ENCODE results near the gene AMOTL1. TPM values are rescaled to one million over a fixed set of nuclear protein-coding genes. Genes with fewer than 3 reads are reported as not detected.
A peak's percentile ranks its signal among the peaks of the same experiment; 100 is the strongest.

Gene AMOTL1
- total RNA-seq, 1 donor from 2014 or later, result 5.9 TPM

GRCh38 chr11:94768602-94769541 lies 716 bp downstream of the AMOTL1 start:
- Mint-ChIP-seq H3K27ac (peak overlapping the region; percentile 32), H3K4me1 (peaks cover 9% of the 10 kb centered on the region), H3K36me3 (ENCODE audit: low read depth) (no peaks in the 10 kb centered on the region), H3K9me3 (no peaks in the 10 kb centered on the region), H3K4me3 (peak overlapping the region; percentile 84), H3K27me3 (peaks cover 46% of the 10 kb centered on the region)
- intact Hi-C loops (cut with micrococcal nuclease), result loop anchor here (2.0 to 10.0 kb wide), 3 partner anchors 28 to 224 kb away; partner anchors contain the start of gene FUT4
- DNase-seq, result peak; percentile 68

- intact Hi-C loops (cut with micrococcal nuclease), result loop anchor here (2.0 to 10.0 kb wide), 3 partner anchors 29 to 225 kb away; partner anchors contain the start of gene FUT4
- H3K4me1 Mint-ChIP-seq, result peaks cover 9% of the 10 kb centered on the region
- H3K27ac Mint-ChIP-seq, result no peak overlapping the region
- no peaks in the 10 kb centered on the region for H3K36me3 Mint-ChIP-seq (ENCODE audit: low read depth)
- peaks cover 44% of the 10 kb centered on the region for H3K27me3 Mint-ChIP-seq
- peak overlapping the region; percentile 84 for H3K4me3 Mint-ChIP-seq
- H3K9me3 Mint-ChIP-seq, result no peaks in the 10 kb centered on the region
- no peak for DNase-seq
Observed at GRCh38 chr11:94769880-94770279, 1.7 kb downstream of the AMOTL1 start.

GRCh38 chr11:94770563-94771120 lies 2.5 kb downstream of the AMOTL1 start:
- intact Hi-C loops (cut with micrococcal nuclease), result no loop called here
- H3K36me3 Mint-ChIP-seq (ENCODE audit: low read depth), result no peaks in the 10 kb centered on the region
- H3K27me3 Mint-ChIP-seq, result peaks cover 42% of the 10 kb centered on the region
- peaks cover 9% of the 10 kb centered on the region for H3K4me1 Mint-ChIP-seq
- H3K9me3 Mint-ChIP-seq, result no peaks in the 10 kb centered on the region
- DNase-seq, result no peak
- no peak overlapping the region for H3K27ac Mint-ChIP-seq
- peak overlapping the region; percentile 0 for H3K4me3 Mint-ChIP-seq

GRCh38 chr11:94771390-94771789 lies 3.2 kb downstream of the AMOTL1 start:
- intact Hi-C loops (cut with micrococcal nuclease), result no loop called here

GRCh38 chr11:94771951-94772350 lies 3.8 kb downstream of the AMOTL1 start:
- Mint-ChIP-seq H3K36me3 (ENCODE audit: low read depth) (no peaks in the 10 kb centered on the region), H3K27me3 (peaks cover 42% of the 10 kb centered on the region)
- intact Hi-C loops (cut with micrococcal nuclease), result no loop called here

More at GRCh38 chr11:94771390-94771789, 3.2 kb downstream of the AMOTL1 start:
- no peaks in the 10 kb centered on the region for H3K9me3 Mint-ChIP-seq
- H3K4me3 Mint-ChIP-seq, result no peak overlapping the region
- peaks cover 42% of the 10 kb centered on the region for H3K27me3 Mint-ChIP-seq
- no peak overlapping the region for H3K27ac Mint-ChIP-seq
- peaks cover 13% of the 10 kb centered on the region for H3K4me1 Mint-ChIP-seq
- no peak for DNase-seq
- no peaks in the 10 kb centered on the region for H3K36me3 Mint-ChIP-seq (ENCODE audit: low read depth)

GRCh38 chr11:94773842-94774241 lies 5.7 kb downstream of the AMOTL1 start:
- Mint-ChIP-seq H3K4me1 (peaks cover 10% of the 10 kb centered on the region), H3K27me3 (peaks cover 38% of the 10 kb centered on the region), H3K4me3 (no peak overlapping the region), H3K9me3 (no peaks in the 10 kb centered on the region), H3K27ac (no peak overlapping the region), H3K36me3 (ENCODE audit: low read depth) (no peaks in the 10 kb centered on the region)
- no peak for DNase-seq
- intact Hi-C loops (cut with micrococcal nuclease), result no loop called here

More at GRCh38 chr11:94771951-94772350, 3.8 kb downstream of the AMOTL1 start:
- Mint-ChIP-seq H3K27ac (no peak overlapping the region), H3K4me1 (peaks cover 13% of the 10 kb centered on the region), H3K9me3 (no peaks in the 10 kb centered on the region), H3K4me3 (no peak overlapping the region)
- DNase-seq, result no peak

- Mint-ChIP-seq H3K9me3 (no peaks in the 10 kb centered on the region), H3K27me3 (peaks cover 36% of the 10 kb centered on the region), H3K4me3 (no peak overlapping the region), H3K4me1 (peaks cover 8% of the 10 kb centered on the region), H3K27ac (no peak overlapping the region), H3K36me3 (ENCODE audit: low read depth) (no peaks in the 10 kb centered on the region)
- no peak for DNase-seq
- intact Hi-C loops (cut with micrococcal nuclease), result no loop called here
Observed at GRCh38 chr11:94774345-94774744, 6.2 kb downstream of the AMOTL1 start.

- peaks cover 22% of the 10 kb centered on the region for H3K27me3 Mint-ChIP-seq
- no peaks in the 10 kb centered on the region for H3K9me3 Mint-ChIP-seq
- H3K4me3 Mint-ChIP-seq, result no peak overlapping the region
- DNase-seq, result no peak
- intact Hi-C loops (cut with micrococcal nuclease), result no loop called here
- H3K36me3 Mint-ChIP-seq (ENCODE audit: low read depth), result no peaks in the 10 kb centered on the region
- peaks cover 13% of the 10 kb centered on the region for H3K4me1 Mint-ChIP-seq
- no peak overlapping the region for H3K27ac Mint-ChIP-seq
Observed at GRCh38 chr11:94775567-94776327, 7.6 kb downstream of the AMOTL1 start.

- intact Hi-C loops (cut with micrococcal nuclease), result no loop called here
- Mint-ChIP-seq H3K9me3 (no peaks in the 10 kb centered on the region), H3K4me3 (no peak overlapping the region), H3K4me1 (peaks cover 19% of the 10 kb centered on the region), H3K27me3 (peaks cover 15% of the 10 kb centered on the region), H3K27ac (no peak overlapping the region), H3K36me3 (ENCODE audit: low read depth) (no peaks in the 10 kb centered on the region)
- DNase-seq, result no peak
Observed at GRCh38 chr11:94776351-94777321, 8.5 kb downstream of the AMOTL1 start.

GRCh38 chr11:94780432-94780831 lies 12.3 kb downstream of the AMOTL1 start:
- H3K27ac Mint-ChIP-seq, result peak overlapping the region; percentile 49
- intact Hi-C loops (cut with micrococcal nuclease), result loop anchor here (5.0 to 10.0 kb wide), 2 partner anchors 97 to 1644 kb away; no protein-coding TSS in a partner anchor
- H3K4me3 Mint-ChIP-seq, result peak overlapping the region; percentile 74

GRCh38 chr11:94781837-94782236 lies 13.7 kb downstream of the AMOTL1 start:
- no peak overlapping the region for H3K4me3 Mint-ChIP-seq
- H3K27me3 Mint-ChIP-seq, result peaks cover 15% of the 10 kb centered on the region
- H3K27ac Mint-ChIP-seq, result no peak overlapping the region
- no peaks in the 10 kb centered on the region for H3K36me3 Mint-ChIP-seq (ENCODE audit: low read depth)
- intact Hi-C loops (cut with micrococcal nuclease), result loop anchor here (5.0 to 10.0 kb wide), 2 partner anchors 95 to 1643 kb away; no protein-coding TSS in a partner anchor
- DNase-seq, result no peak
- peaks cover 15% of the 10 kb centered on the region for H3K4me1 Mint-ChIP-seq
- H3K9me3 Mint-ChIP-seq, result no peaks in the 10 kb centered on the region

More at GRCh38 chr11:94780432-94780831, 12.3 kb downstream of the AMOTL1 start:
- peaks cover 14% of the 10 kb centered on the region for H3K27me3 Mint-ChIP-seq
- H3K36me3 Mint-ChIP-seq (ENCODE audit: low read depth), result no peaks in the 10 kb centered on the region
- peaks cover 19% of the 10 kb centered on the region for H3K4me1 Mint-ChIP-seq
- no peaks in the 10 kb centered on the region for H3K9me3 Mint-ChIP-seq
- no peak for DNase-seq

GRCh38 chr11:94782446-94782845 lies 14.3 kb downstream of the AMOTL1 start:
- DNase-seq, result no peak
- Mint-ChIP-seq H3K4me1 (peaks cover 15% of the 10 kb centered on the region), H3K27me3 (peaks cover 15% of the 10 kb centered on the region), H3K27ac (no peak overlapping the region), H3K36me3 (ENCODE audit: low read depth) (no peaks in the 10 kb centered on the region), H3K4me3 (no peak overlapping the region), H3K9me3 (no peaks in the 10 kb centered on the region)
- intact Hi-C loops (cut with micrococcal nuclease), result loop anchor here (5.0 to 10.0 kb wide), 2 partner anchors 95 to 1642 kb away; no protein-coding TSS in a partner anchor
